Caki2 (cell line): ENCODE results near the gene CMSS1. TPM values are rescaled to one million over a fixed set of nuclear protein-coding genes. Genes with fewer than 3 reads are reported as not detected.
"Not testable (repeated sequence)": the region's sequence is repeated elsewhere in the genome, so short reads cannot be mapped to it uniquely, and the experiment has no call there.

Source experiments
- DNase-seq: peaks from one replicate; pipeline ENCODE4 v3.0.0-alpha.2; 2015; ENCODE audit warnings: low read depth
- in situ Hi-C: cut with HindIII; loops from 2 replicates; pipeline ENCODE4 v1.10.0; 2016; ENCODE audit warnings: low sequenced_read_pairs, low pct_unique_long_range_greater_than_20kb, mixed read lengths
- total RNA-seq: library from RNA; depleted of rRNA; stranded (reverse); fragments of >200 nt; shearing (Covaris generic); gene quantifications from 2 replicates; pipeline ENCODE4 v1.2.3, GENCODE V29; 2014; ENCODE audit warnings: low replicate concordance

The CMSS1 gene
- total RNA-seq, 1 experiment from 2014 or later, result 36.5 TPM

- DNase-seq, result peak; percentile 33
- in situ Hi-C loops, result no loop called here
Observed at GRCh38 chr3:99808163-99808794, 9.4 kb upstream of the CMSS1 start.

GRCh38 chr3:99809565-99809964 is 8.1 kb upstream of the CMSS1 start:
- in situ Hi-C loops, result no loop called here
- no peak for DNase-seq

GRCh38 chr3:99810403-99810802 is 7.3 kb upstream of the CMSS1 start:
- DNase-seq, result no peak

GRCh38 chr3:99817047-99817436 is 620 bp upstream of the CMSS1 start:
- no peak for DNase-seq
- in situ Hi-C loops, result no loop called here

More at GRCh38 chr3:99810403-99810802, 7.3 kb upstream of the CMSS1 start:
- in situ Hi-C loops, result no loop called here

DNA sequence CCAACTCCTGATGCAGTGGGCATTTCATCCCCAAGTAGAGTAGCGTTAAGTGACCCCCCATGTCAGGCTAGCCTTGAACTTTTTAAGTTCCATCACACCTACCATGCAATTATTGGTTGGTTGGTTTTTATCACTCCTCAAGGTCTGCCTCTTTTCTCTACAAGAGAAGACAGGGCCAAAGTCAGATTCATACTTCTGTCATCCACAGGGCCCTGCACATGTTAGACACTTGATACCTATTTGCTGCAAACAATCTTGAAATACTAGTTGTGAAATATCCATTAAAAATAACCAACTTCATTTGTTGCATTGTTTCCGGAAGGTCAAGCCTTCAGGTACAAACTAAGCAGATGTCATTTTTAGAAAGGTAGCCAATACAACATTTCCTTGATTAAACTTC is 1.2 kb downstream of the CMSS1 start:
- in situ Hi-C loops, result no loop called here
- DNase-seq, result no peak

DNA sequence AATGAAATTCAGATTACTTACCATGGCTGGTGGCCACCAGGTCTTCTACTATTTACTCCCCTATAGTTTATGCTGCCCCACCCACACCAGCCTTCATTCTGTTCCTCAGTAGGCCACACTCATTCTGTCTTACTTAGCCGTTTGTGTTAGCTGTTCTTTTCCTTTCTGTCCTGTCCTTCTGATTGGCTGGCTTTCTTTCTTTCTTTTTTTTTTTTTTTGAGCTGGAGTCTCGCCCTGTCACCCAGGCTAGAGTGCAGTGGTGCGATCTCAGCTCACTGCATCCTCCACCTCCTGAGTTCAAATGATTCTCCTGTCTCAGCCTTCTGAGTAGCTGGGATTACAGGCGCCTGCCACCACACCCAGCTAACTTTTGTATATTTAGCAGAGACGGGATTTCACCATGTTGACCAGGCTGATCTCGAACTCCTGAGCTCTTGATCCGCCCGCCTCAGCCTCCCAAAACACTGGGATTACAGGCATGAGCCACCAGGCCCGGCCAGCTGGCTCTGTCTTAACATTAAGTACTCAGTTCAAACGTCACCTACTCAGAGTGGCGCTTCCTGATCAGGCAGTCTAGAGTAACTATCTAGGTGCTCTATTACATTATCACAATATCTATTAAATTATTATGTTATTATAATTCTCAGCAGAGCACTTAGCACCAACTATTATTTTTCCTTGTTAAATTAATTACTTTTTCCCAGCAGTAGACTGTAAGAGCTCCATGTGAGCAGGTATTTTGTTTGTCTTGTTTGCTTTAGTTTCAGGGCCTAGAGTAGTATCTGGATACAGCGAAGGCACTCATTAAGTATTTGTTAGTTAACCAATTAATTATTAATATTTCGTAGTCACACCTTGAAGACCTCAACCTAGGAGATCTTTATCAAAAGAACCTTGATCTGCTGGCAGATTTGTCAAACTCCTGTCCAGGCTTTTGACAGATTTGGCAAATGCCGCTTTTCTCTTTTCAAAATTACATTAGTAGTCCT is 6.4 kb downstream of the CMSS1 start:
- in situ Hi-C loops, result no loop called here
- DNase-seq, result peak; percentile 45

- in situ Hi-C loops, result no loop called here
Observed at GRCh38 chr3:99825004-99825640, 7.5 kb downstream of the CMSS1 start.

DNA sequence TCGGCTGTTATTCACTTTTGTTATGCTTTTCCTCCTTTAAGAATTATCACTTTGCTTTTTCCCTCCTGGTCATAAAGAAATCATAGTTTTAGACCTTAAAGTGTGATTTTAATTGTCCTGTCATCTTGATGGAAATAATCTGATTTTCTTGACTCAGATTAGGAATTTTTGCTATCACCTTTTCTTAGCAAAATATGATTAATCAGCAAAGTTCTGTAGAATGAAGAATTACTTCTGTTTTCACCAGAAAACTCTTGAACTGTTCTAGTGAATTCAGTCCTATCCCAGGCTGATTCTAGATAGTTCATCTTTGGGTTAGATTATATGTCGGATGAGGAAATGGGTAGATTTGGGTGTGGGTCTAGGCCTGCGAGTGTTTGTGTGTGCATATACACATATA is 12.2 kb downstream of the CMSS1 start:
- no peak for DNase-seq
- in situ Hi-C loops, result no loop called here

More at GRCh38 chr3:99825004-99825640, 7.5 kb downstream of the CMSS1 start:
- peak; percentile 14 for DNase-seq

DNA sequence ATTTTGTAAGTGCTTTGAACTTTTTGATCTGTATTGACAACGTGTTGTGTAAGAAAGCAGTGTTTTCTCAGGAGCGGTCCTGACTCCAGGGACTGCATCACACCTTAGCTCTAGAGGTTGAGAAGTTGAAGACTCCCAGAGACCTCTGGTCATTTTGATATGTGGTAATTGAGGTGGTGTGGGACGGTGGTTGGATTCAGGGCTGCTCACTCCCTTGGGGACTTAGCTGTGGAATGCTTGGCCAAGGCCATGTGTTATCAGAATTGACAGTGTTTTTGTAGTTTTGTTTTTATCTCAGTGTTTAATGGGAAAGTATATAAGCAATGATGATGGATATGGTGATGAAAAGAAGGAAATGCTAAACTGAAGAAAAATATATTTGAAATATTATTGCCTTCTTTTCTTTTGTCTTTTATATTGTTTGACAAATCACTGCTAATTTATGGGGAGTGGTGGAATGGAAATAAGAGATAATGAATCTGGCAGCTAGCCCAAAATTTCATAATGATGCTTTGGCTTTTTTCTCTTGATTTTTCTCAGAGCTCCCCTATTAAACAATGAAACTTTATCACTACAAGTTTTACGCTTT is 16.0 kb downstream of the CMSS1 start:
- in situ Hi-C loops, result no loop called here

GRCh38 chr3:99834211-99834957 is 16.7 kb downstream of the CMSS1 start:
- in situ Hi-C loops, result no loop called here
- DNase-seq, result no peak

More for the DNA sequence above, 16.0 kb downstream of the CMSS1 start:
- no peak for DNase-seq

DNA sequence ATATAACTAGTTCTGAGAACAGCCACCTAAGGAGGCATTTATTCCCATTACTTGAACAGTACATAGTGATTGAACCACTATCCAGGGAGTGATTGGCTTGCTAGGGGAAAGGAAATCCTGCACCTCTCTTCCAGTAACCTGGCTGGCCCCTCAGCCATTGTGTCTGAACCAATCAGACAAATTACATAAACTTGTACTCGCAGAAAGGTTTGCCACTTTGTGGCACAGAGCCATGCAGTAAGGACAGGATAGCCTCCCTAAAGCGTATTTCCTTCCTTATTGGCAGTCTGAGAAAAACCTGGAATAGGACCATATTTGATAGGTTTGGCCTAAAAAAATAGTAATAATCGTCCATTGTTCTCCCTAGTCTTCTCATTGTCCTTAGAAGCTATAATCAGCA is 19.0 kb downstream of the CMSS1 start:
- no peak for DNase-seq
- in situ Hi-C loops, result no loop called here

GRCh38 chr3:99837715-99838114 is 20.1 kb downstream of the CMSS1 start:
- in situ Hi-C loops, result no loop called here
- no peak for DNase-seq

GRCh38 chr3:99838755-99839154 is 21.1 kb downstream of the CMSS1 start:
- in situ Hi-C loops, result no loop called here
- no peak for DNase-seq

DNA sequence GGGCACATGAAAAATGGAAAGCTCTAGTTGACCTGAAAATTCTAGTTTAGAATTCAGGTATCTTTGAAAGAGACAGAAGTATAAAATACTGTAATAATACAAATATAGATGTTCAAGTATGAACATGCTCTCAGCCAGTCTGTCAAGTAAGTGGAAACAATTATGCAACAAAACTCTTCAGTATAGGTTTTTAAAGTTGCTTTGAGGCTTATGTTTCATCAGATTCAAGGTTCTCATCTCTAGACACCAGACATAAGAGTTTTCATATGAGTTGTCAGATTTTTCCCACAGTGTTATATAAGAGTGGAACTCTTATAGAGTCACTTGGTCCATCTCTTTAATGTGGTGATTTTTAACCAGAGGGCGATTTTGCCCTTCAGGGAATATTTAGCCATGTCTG is 22.0 kb downstream of the CMSS1 start:
- in situ Hi-C loops, result no loop called here
- no peak for DNase-seq

- DNase-seq, in situ Hi-C loops: not testable (repeated sequence)
Observed at GRCh38 chr3:99841949-99842348, 24.3 kb downstream of the CMSS1 start.

DNA sequence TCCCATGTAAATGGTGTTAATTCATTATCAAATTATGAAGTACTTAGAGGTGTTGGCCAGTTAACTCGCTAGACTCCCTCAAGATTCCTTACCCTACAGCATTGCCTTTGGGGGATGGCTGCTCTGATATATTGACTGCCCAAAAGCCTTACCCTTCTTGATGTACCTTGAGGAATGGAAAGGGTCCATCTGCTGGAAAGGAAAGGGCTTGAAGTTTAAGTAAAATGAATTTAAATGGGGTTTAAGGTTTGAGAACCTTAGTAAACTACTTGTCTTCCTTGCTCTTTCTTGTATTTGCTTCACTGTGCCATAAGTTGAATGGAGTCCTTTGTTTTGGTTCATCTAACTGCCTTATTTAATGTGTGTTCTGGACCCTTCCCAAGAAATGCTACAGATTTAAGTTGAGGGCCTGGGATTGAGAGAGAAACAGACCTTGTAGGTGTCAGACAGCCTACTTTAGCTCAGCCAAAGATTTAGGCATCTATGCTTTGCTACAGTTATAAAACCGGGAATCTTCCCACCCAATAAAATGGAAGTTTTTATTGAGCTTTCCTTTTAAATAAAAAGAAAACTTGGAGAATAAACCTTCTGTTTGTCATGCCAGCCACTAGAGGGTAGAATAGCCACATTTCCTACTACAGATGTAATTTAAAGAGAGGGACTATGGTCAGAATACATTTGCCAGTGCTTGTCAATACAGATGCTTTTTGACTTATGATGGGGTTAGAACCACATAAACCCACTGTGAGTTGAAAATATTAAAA is 25.3 kb downstream of the CMSS1 start:
- peak; percentile 21 for DNase-seq
- in situ Hi-C loops, result no loop called here

- DNase-seq, result peak; percentile 6
- in situ Hi-C loops, result no loop called here
Observed at GRCh38 chr3:99843590-99844258, 26.1 kb downstream of the CMSS1 start.
